Measurements from ENCODE around the gene UBE2E2. TPM values are rescaled to one million over a fixed set of nuclear protein-coding genes. Genes with fewer than 3 reads are reported as not detected.

Gene UBE2E2
- total and polyA plus RNA-seq, 2 experiments from 2014 or later: 29.0 to 75.4 TPM

DNA sequence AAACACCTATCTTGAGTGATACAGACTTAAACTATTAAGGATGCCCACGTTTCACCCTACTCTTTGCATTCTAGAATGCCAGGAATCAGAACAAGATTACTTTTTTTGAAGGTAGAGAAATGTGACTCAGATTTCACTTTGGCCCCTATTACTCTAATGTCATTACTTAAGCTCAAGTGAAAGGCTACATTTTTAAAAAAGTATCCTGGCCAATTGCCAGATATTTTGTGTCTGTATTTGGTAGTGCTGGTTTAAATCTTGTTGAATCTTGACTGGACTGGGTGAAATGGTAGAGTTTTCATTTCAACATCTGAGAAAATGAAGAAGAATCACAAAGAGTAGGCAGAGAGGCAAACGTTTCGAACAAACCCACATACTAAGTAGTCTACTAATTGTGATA is 384.4 kb downstream of the UBE2E2 start:
- H2AFZ ChIP-seq: no peak overlapping the region
- WGBS, 2 experiments (ENCODE audit: low coverage in 1 of 2, low lambda C conversion rate in 2 of 2, missing lambda C conversion rate in 2 of 2): 87 to 88% methylated on average over 3 of the region's 3 CpGs

GRCh38 chr3:23588547-23588946 is 385.4 kb downstream of the UBE2E2 start:
- Histone ChIP-seq H3K27ac (no peak overlapping the region), H3K4me1 (ENCODE audit: insufficient read depth) (no peaks in the 10 kb centered on the region), H3K27me3 (replicated peaks; ENCODE audit: insufficient read depth) (no peaks in the 10 kb centered on the region), H3K36me3 (ENCODE audit: low read depth) (no peaks in the 10 kb centered on the region), H3K9me3 (ENCODE audit: low read depth) (no peaks in the 10 kb centered on the region), H3K9me2 (ENCODE audit: insufficient read depth) (no peaks in the 10 kb centered on the region), H4K20me1 (ENCODE audit: insufficient read depth) (no peaks in the 10 kb centered on the region), H3K4me3 (no peak overlapping the region), H2AFZ (no peak overlapping the region), H3K4me2 (ENCODE audit: unreplicated experiment) (no peak overlapping the region), H3K79me2 (ENCODE audit: insufficient read depth) (no peaks in the 10 kb centered on the region), H3K9ac (no peak overlapping the region), H3F3A (ENCODE audit: insufficient read depth) (no peaks in the 10 kb centered on the region)
- in situ Hi-C loops (cut with MboI): no loop called here
- TF ChIP-seq EZH2phosphoT487 (IDR thresholded peaks at IDR 0.05; ENCODE audit: insufficient read depth, low read depth) (no peak), EZH2 (IDR thresholded peaks at IDR 0.05; ENCODE audit: insufficient read depth, poor library complexity, severe bottlenecking) (no peak)
- DNase-seq: no peak
- WGBS, 2 experiments (ENCODE audit: low coverage in 1 of 2, low lambda C conversion rate in 2 of 2, missing lambda C conversion rate in 2 of 2): 45 to 47% methylated on average over 3 of the region's 3 CpGs

More for the DNA sequence above, 384.4 kb downstream of the UBE2E2 start:
- H3K79me2 ChIP-seq (ENCODE audit: insufficient read depth): no peaks in the 10 kb centered on the region
- TF ChIP-seq EZH2 (IDR thresholded peaks at IDR 0.05; ENCODE audit: insufficient read depth, poor library complexity, severe bottlenecking) (no peak), EZH2phosphoT487 (IDR thresholded peaks at IDR 0.05; ENCODE audit: insufficient read depth, low read depth) (no peak)
- no peaks in the 10 kb centered on the region for H3K9me2 ChIP-seq (ENCODE audit: insufficient read depth)
- no peak for DNase-seq
- H3K9ac ChIP-seq: no peak overlapping the region
- no peak overlapping the region for H3K4me2 ChIP-seq (ENCODE audit: unreplicated experiment)
- no peak overlapping the region for H3K4me3 ChIP-seq
- no peaks in the 10 kb centered on the region for H4K20me1 ChIP-seq (ENCODE audit: insufficient read depth)
- no peaks in the 10 kb centered on the region for H3K36me3 ChIP-seq (ENCODE audit: low read depth)
- no peaks in the 10 kb centered on the region for H3K4me1 ChIP-seq (ENCODE audit: insufficient read depth)
- no peaks in the 10 kb centered on the region for H3K9me3 ChIP-seq (ENCODE audit: low read depth)
- in situ Hi-C loops (cut with MboI): no loop called here
- H3K27me3 ChIP-seq (replicated peaks; ENCODE audit: insufficient read depth): no peaks in the 10 kb centered on the region
- H3F3A ChIP-seq (ENCODE audit: insufficient read depth): no peaks in the 10 kb centered on the region
- H3K27ac ChIP-seq: no peak overlapping the region

DNA sequence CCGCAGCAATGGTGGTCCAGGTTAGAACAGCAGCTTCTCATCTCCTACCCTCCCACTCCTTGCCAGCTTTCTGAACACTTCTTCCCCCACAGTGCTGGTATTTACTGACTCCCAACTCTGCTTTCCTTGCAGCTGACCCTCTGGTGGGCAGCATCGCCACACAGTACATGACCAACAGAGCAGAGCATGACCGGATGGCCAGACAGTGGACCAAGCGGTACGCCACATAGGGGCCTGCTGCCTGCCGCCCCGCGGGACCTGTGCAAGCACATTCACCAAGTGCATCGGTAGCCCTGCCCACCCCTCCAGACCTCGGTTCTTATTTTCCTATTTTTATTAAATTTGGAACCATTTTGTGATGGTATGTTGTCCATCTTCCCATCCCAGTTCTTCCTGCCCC is 386.5 kb downstream of the UBE2E2 start:
- Histone ChIP-seq H3K4me1 (ENCODE audit: insufficient read depth) (no peaks in the 10 kb centered on the region), H3K27ac (no peak overlapping the region), H3K79me2 (ENCODE audit: insufficient read depth) (no peaks in the 10 kb centered on the region), H2AFZ (no peak overlapping the region), H3K9me2 (ENCODE audit: insufficient read depth) (no peaks in the 10 kb centered on the region), H3K36me3 (ENCODE audit: low read depth) (no peaks in the 10 kb centered on the region), H3K27me3 (replicated peaks; ENCODE audit: insufficient read depth) (no peaks in the 10 kb centered on the region), H4K20me1 (ENCODE audit: insufficient read depth) (no peaks in the 10 kb centered on the region), H3K9me3 (ENCODE audit: low read depth) (no peaks in the 10 kb centered on the region), H3K9ac (no peak overlapping the region), H3K4me3 (no peak overlapping the region), H3F3A (ENCODE audit: insufficient read depth) (no peaks in the 10 kb centered on the region), H3K4me2 (ENCODE audit: unreplicated experiment) (no peak overlapping the region)
- WGBS, 2 experiments (ENCODE audit: low coverage in 1 of 2, low lambda C conversion rate in 2 of 2, missing lambda C conversion rate in 2 of 2): 94 to 95% methylated on average over 10 of the region's 10 CpGs
- DNase-seq: no peak
- in situ Hi-C loops (cut with MboI): no loop called here
- no peak for TF ChIP-seq EZH2phosphoT487 (IDR thresholded peaks at IDR 0.05; ENCODE audit: insufficient read depth, low read depth)
- no peak for TF ChIP-seq EZH2 (IDR thresholded peaks at IDR 0.05; ENCODE audit: insufficient read depth, poor library complexity, severe bottlenecking)

GRCh38 chr3:23590424-23591273 is 387.5 kb downstream of the UBE2E2 start:
- TF ChIP-seq EZH2phosphoT487 (IDR thresholded peaks at IDR 0.05; ENCODE audit: insufficient read depth, low read depth) (no peak), EZH2 (IDR thresholded peaks at IDR 0.05; ENCODE audit: insufficient read depth, poor library complexity, severe bottlenecking) (no peak)
- Histone ChIP-seq H3K9me2 (ENCODE audit: insufficient read depth) (no peaks in the 10 kb centered on the region), H3K4me2 (ENCODE audit: unreplicated experiment) (no peak overlapping the region), H3K4me3 (no peak overlapping the region), H3K4me1 (ENCODE audit: insufficient read depth) (no peaks in the 10 kb centered on the region), H3K9ac (no peak overlapping the region), H3K27ac (no peak overlapping the region), H3K36me3 (ENCODE audit: low read depth) (no peaks in the 10 kb centered on the region), H3F3A (ENCODE audit: insufficient read depth) (no peaks in the 10 kb centered on the region), H3K79me2 (ENCODE audit: insufficient read depth) (no peaks in the 10 kb centered on the region), H2AFZ (no peak overlapping the region), H3K27me3 (replicated peaks; ENCODE audit: insufficient read depth) (no peaks in the 10 kb centered on the region), H3K9me3 (ENCODE audit: low read depth) (no peaks in the 10 kb centered on the region), H4K20me1 (ENCODE audit: insufficient read depth) (no peaks in the 10 kb centered on the region)
- 95 to 96% methylated on average over 8 of the region's 8 CpGs for WGBS, 2 experiments (ENCODE audit: low coverage in 1 of 2, low lambda C conversion rate in 2 of 2, missing lambda C conversion rate in 2 of 2)
- no peak for DNase-seq
- in situ Hi-C loops (cut with MboI): no loop called here
